GM19328 (cell line): ENCODE measurements around the gene CBX1.
A peak's percentile ranks its signal among the peaks of the same experiment; 100 is the strongest.
"Not testable (repeated sequence)": the region's sequence is repeated elsewhere in the genome, so short reads cannot be mapped to it uniquely, and the experiment has no call there.

ENCODE experiments used
- ATAC-seq: cut with Tn5 transposase; IDR thresholded peaks from one replicate; pipeline ENCODE4 v1.9.1; 2021; ENCODE audit warnings: mild to moderate bottlenecking, moderate library complexity; ENCODE audit not compliant: unreplicated experiment

Gene CBX1

DNA sequence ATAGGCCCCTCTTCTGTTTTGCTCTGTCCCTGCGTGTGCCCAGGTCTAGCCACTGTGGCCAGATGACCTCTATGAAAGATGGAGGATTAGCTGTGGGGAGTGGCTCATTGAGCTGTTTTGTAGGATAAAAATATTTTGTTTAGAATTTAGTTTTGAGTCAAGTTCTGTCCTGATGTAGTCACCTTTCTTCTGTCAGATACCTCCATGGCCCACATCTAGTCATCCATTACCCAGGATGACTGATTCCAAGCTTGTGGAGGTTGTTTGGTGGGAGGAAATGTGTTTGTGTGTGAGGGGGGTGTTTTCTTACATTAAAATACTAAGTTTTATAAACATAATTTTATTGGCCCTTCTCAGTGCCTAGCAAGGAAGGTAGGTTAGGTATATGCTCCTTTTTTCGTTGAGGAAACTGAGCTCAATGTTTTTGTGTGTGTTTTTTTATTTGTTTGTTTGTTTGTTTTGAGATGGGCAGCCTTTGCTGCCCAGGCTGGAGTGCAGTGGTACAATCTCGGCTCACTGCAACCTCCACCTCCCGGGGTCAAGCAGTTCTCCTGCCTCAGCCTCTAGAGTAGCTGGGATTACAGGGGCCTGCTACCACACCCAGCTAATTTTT lies 22.6 kb upstream of the CBX1 start:
- ATAC-seq = no peak

GRCh38 chr17:48123111-48123510 lies 21.8 kb upstream of the CBX1 start:
- no peak for ATAC-seq

DNA sequence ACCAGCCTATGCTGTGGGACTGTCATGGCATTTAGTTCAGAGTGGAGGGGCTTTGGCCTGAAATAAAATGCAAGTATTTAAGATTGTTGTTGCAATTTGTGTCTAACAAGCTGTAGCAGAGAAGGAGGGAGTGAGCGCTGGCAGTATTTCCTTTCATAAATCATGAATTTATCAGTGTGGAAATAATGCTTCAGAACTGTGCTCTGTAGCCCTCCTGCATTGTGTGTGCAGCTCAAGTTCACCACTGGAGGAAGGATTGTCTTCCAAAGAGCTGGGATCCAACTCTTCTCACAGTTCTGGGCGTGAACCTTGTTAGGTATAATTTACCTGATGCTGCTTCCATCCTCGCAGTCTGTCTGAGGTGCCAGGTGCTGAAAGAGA lies 21.4 kb upstream of the CBX1 start:
- ATAC-seq = no peak

DNA sequence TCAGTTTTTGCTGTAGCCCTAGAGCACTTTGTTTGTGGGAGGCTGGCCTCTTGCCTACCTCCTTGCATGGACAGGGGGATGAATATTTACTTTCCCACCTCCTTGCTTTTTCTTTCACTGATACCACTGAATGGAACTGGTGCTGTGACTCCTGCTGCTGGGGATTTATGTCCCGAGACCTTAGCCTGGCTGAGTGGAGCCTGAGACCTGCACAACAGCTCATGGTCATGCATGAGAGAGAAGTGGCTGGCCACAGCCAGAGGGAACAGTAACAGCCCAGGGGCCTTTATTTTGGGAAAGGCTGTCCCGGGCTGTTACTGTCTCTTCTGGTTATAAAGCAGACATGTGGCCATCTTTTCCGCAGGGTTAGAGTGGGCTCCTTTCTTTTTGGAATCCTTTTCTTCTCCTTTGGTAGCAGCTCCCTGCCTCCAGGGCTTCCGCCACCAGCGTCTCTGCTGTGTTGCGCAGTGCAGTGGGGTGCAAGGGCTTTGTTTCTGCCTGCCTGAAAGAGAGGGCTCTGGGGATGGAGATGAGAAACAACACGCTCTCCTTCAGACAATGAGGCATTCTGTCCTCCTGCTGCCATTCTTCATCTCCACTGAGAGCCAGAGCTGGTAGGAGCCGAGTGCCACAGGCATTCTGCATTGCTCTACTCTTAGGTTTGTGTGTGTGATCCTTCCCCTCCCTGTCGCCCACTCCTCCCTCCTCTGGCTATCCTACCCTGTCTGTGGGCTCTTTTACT lies 20.8 kb upstream of the CBX1 start:
- no peak for ATAC-seq

- ATAC-seq = no peak
Measured at GRCh38 chr17:48113201-48113676, 12.0 kb upstream of the CBX1 start.

DNA sequence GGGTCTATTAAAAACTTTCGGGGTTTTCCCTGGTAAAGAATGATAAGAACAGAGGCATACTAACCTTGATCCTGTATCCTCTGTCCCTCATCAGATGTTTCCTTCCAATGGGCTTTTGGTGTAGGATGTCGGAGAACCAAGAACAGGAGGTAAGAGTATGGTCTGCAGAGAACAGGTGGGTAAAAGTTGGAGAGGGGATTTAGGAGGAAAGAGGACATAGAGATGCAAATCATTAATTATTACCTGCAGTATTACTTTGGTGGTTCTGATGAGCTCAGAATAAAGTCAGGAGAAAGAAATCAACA lies 10.6 kb upstream of the CBX1 start:
- ATAC-seq = no peak

- ATAC-seq = no peak
Measured at GRCh38 chr17:48110761-48111160, 9.5 kb upstream of the CBX1 start.

DNA sequence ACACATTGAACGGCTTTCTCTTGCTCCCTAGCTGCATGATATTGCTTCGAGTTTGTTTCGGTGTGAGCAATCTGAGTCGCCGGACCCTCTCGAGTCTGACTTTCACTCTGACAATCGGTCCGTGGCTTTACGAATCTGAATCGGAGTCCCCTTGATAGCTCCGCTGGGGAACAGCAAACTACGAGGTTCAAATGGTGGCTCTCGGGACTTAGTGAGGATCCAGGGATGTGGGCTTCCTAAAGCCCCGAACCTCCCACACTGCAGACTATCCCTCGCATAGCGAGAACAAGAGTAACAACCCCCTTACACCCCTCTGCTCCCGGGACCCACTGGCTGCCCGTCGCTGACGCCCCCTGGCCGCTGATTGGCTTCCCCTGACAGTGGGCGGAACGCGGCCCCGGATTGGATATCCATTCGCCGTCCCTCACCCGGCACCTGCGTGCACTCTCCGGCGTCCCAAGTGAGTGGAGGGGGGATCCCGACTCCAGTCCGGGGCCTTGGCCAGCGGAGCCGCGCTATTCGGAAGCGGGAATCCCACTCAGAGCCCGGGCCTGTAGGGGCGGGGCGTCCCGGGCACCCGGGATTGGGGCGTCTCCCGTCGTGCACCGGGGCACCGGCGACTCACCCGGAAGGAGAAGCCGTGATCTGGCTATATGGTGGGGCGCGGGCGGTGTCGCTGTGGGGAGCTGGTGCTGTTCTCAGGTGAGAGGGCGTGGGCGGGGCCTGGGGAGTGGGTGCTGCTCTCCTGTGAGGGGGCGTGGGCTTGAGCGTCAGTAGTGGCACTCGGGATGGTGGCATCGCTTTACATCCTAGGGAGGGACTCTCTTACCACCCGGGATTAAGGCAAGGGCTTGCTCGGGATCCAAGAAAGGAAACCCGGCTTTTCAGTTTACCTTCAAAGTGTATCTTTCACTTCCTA lies 6.1 kb upstream of the CBX1 start, which contains the start of gene SNX11:
Gene SNX11, plus strand, starts transcription at position 630 of the 919 bp plus-strand sequence. CDS start 4,278 bp downstream, outside the sequence.
- ATAC-seq = peak; percentile 79

GRCh38 chr17:48106802-48107136 lies 5.5 kb upstream of the CBX1 start:
- ATAC-seq = no peak

DNA sequence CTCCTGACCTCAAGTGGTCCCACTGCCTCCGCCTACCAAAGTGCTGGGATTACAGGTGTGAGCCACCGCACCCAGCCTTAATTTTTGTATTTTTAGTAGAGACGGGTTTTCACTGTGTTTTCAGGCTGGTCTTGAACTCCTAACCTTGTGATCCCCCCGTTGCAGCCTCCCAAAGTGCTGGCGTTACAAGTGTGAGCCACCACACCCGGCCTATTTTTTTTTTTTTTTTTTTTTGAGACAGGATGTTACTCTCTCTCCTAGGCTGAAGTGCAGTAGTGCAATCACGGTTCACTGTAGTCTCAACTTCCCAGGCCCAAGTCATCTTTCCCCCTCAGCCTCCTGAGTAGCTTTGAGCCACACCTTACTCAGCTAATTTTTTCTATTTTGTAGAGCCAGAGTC lies 3.2 kb upstream of the CBX1 start:
- no peak for ATAC-seq

- ATAC-seq = no peak
Measured at GRCh38 chr17:48102798-48103715, 1.8 kb upstream of the CBX1 start.

GRCh38 chr17:48102043-48102750 lies 919 bp upstream of the CBX1 start:
- no peak for ATAC-seq

GRCh38 chr17:48100591-48101011 lies 677 bp downstream of the CBX1 start:
- peak; percentile 3 for ATAC-seq

- no peak for ATAC-seq
Measured at GRCh38 chr17:48100160-48100559, 1.1 kb downstream of the CBX1 start.

- ATAC-seq = no peak
Measured at GRCh38 chr17:48095611-48096010, 5.7 kb downstream of the CBX1 start.

DNA sequence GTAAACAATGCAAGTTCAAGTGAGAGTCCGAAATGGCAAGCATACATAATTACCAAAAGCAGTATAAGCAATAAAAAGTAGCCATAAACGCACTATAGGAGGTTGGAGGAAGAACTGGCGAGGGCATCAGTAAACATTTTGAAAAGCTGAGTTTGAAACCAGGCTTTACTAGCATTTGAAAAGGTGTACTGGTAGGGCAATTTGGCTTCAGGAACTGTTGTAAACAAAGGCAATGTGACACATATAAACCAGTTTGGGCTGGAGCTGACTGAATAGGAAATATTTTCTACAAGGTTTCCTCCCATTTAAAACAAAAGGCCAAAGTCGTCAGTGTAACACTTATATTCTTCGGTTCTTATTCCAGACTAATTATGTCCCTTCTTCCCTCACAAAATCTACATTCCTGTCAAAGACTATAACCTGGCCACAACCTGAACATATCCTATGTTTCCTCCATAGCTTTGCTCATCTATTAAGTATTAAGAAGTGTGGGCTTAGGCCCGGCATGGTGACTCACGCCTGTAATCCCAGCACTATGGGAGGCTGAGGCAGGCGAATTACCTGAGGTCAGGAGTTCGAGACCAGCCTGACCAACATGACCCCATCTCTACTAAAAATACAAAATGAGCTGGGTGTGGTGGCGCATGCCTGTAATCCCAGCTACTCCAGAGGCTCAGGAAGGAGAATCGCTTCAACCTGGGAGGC lies 7.8 kb downstream of the CBX1 start:
- ATAC-seq = no peak

DNA sequence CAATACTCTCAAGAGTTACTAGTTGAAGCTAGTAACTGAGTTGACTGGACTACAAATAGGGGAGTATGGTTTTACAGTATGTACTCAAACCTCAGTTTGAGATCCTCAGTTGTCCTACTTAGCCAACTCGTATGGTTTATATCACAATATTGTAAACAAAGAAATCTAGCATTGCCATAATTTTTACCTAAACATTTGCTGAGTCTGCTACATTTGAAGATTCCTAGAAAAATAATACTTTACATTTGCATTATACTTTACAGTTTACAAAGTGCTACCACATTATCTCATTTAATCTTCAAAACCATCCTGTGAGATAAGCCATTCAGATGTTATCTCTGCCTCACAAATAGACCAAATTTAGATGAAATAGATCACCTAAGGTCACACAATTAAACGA lies 16.3 kb downstream of the CBX1 start:
- no peak for ATAC-seq

- ATAC-seq = no peak
Measured at GRCh38 chr17:48081858-48082257, 19.4 kb downstream of the CBX1 start.

DNA sequence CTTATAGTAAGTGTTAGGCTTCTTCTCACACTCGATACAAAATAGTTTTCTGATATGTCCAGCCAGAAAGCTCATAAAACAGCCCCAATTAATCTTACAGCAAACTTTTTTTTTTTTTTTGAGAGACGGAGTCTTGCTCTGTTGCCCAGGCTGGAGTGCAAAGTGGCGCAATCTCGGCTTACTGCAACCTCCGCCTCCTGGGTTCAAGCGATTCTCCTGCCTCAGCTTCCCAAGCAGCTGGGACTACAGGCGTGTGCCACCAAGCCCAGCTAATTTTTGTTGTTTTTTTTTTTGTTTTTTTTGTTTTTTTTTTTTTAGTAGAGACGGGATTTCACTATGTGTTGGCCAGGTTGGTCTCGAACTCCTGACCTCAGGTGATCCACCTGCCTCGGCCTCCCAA lies 24.1 kb downstream of the CBX1 start:
- not testable (repeated sequence) for ATAC-seq
